ENCODE data around the gene JARID2.

JARID2 gene

GRCh38 chr6:15509335-15509933 lies 263.6 kb downstream of the JARID2 start:
- DNase-seq (ENCODE audit: low read depth), result no peak

GRCh38 chr6:15510121-15510520 lies 264.3 kb downstream of the JARID2 start:
- DNase-seq (ENCODE audit: low read depth), result no peak

GRCh38 chr6:15510536-15511247 lies 264.8 kb downstream of the JARID2 start:
- DNase-seq (ENCODE audit: low read depth), result no peak

DNA sequence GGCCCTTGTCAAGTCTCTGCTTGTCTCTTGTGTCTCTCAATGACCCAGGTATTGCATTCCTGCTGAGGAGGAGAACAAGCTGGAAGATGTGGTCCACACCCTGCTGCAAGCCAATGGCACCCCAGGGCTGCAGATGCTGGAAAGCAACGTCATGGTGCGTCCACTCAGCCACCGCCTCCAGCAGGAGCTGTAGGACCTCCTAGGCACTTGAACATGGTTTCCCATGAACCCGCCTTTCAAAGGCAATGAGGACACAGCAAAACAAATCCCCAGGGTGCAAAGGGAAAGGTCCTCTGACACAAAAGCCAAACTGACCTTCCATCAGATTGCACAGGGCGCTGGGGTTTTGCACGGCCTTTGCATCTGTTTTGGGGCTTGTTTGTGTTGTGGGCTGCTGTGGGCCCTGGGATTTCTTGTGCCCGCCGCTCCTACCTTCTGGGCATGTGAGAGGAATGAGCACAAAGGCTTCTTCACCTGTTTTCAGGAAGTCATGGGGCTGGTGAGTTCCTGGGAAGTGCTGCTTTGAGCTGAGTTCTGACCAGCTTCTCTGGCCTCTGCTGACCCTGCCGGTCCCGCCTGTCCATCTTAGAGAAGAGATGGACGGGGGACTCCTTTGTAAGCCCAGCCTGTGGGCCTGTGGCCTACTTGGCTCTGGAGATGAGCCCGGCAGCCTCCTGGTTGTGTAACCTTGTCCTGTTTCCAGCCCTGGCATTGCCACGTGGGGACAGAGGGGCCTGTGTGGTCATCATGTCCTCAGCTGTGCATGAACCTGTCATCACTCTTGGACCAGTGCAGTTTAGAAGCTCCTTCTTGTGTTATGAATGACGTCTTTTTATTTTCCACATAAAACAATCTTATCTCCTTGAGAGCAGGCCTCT lies 265.6 kb downstream of the JARID2 start:
- DNase-seq (ENCODE audit: low read depth), result no peak

DNA sequence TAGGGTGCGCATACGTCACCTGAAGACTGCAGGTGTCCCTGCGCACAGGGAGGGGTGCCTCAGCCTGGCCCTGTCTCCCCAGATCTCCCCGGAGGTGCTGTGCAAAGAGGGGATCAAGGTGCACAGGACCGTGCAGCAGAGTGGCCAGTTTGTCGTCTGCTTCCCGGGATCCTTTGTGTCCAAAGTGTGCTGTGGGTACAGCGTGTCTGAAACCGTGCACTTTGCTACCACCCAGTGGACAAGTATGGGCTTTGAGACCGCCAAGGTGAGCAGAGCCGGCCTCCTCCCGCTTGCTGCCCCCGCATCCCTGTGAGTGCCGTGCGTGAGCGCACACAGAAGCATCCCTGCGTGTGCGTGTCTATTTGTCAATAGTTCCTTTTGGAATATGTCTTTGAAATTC lies 266.3 kb downstream of the JARID2 start:
- DNase-seq (ENCODE audit: low read depth), result no peak

- no peak for DNase-seq (ENCODE audit: low read depth)
These were observed 266.9 kb downstream of the JARID2 start for GRCh38 chr6:15512721-15513120.

DNA sequence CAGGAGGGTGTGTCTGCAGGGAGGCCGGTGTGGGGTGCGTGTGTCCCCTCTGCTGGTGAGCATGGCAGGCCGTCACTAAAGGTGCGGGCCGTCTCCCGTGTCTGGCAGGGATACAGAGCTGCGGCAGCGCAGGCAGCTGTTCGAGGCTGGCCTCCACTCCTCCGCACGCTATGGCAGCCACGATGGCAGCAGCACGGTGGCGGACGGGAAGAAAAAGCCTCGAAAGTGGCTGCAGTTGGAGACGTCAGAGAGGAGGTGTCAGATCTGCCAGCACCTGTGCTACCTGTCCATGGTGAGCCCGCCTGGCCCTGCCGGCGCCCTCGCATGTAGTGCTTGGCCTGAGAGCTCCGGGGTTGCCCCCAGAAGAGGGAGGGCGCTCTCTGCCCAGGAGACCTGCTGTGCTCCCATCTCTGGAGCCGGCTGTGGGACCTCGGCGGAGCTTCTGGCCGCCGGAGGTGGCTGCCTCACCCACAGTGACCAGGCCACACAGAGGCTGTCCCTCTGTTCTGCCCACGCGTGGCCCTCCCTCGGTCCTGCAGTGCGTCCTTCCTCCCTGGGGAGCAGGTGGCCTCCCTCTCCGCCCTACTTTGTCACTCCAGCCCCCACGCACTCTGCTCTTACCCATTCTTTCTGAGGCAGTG lies 267.4 kb downstream of the JARID2 start:
- DNase-seq (ENCODE audit: low read depth), result no peak

GRCh38 chr6:15513801-15514711 lies 268.2 kb downstream of the JARID2 start:
- no peak for DNase-seq (ENCODE audit: low read depth)

GRCh38 chr6:15515226-15515625 lies 269.4 kb downstream of the JARID2 start:
- no peak for DNase-seq (ENCODE audit: low read depth)

DNA sequence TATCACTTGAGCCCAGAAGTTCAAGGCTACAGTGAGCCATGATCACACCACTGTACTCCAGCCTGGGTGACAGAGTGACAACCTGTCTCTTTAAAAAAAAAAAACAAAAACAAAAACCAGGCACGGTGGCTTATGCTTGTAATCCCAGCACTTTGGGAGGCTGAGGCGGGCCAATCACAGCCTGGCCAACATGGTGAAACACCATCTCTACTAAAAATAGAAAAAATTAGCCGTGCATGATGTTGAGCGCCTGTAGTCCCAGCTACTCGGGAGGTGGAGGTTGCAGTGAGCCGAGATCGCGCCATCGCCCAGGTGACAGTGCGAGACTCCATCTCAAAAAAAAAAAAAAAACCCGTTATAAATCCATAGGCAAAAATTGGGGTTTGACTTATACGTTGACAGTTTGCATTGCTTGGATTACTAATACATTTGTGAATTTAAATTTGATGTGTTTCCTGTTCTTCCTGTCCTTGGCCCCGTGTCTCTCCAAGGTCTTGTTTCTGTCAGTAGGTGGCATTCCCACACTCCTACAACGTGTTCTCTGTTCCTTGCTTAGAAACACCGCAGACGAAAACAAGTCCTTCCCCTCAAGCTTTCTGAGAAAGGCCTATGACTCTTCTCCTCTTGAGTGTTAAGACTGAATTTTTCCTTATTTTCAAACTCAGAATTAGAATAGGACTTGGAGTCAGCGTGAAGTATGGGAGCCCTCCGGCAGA lies 269.9 kb downstream of the JARID2 start:
- no peak for DNase-seq (ENCODE audit: low read depth)

GRCh38 chr6:15516378-15516777 lies 270.5 kb downstream of the JARID2 start:
- DNase-seq (ENCODE audit: low read depth), result no peak

GRCh38 chr6:15516923-15517560 lies 271.2 kb downstream of the JARID2 start:
- DNase-seq (ENCODE audit: low read depth), result no peak

GRCh38 chr6:15517600-15517999 lies 271.7 kb downstream of the JARID2 start:
- no peak for DNase-seq (ENCODE audit: low read depth)

DNA sequence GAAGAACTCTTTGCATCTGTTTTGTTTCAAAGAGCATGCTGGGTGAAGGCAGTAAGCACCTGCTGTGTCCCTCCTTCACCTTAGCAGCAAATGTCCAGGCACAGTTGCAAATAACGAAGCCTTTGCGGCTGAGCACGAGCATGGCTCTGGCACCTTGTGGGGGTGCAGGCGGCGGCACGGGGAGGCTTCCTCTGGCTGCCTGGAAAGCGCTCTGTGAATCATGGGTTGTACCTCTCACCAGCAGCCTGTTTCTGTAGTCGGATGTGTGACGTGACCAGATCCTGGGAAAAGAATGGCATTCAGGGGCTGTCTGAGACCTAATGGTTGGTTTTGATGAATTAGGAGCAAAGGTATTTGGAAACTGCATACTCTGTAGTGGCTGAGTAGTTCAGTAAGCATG lies 272.2 kb downstream of the JARID2 start:
- DNase-seq (ENCODE audit: low read depth), result no peak

DNA sequence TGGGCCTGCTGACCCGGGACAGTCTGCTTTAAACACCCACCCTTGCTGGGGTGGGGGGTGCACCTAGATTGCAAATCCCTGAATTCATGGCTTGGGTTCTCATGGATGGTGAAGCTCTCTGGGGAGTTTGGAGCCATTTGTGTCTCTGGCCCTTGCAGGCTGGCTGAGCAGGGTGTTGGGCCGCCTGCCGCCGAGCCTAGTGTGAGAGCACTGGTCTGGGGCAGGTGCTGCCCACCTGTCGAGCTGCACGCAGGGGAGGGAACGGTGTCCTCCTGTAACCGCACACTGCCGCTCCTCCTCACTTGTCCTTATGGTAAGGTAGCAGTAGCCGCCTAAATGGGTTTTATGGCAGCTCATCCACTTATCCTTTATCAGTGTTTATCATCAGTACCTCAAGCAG lies 273.0 kb downstream of the JARID2 start:
- DNase-seq (ENCODE audit: low read depth), result no peak

GRCh38 chr6:15519681-15520080 lies 273.8 kb downstream of the JARID2 start:
- no peak for DNase-seq (ENCODE audit: low read depth)

GRCh38 chr6:15520626-15521203 lies 274.8 kb downstream of the JARID2 start:
- DNase-seq (ENCODE audit: low read depth), result no peak

GRCh38 chr6:15521582-15521981 lies 275.7 kb downstream of the JARID2 start:
- no peak for DNase-seq (ENCODE audit: low read depth)

DNA sequence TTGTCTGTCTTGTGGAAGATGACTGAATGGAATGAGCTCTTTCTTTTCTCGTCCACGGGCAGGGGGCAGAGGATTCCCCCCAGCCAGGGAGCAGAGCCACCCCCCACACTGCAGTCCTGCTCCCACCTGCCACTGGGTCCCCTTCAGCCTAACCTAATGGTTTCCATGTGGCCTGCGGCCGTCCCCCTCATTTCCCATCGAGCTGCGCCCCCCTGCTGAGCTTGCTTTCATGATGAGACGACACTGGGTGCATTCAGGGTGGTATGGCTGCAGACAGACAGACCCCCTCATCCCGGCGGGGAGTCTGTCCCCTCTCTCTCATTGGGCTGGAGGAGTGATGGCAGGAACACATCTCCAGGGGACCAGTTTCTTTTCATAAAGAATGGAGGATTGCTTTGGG lies 276.2 kb downstream of the JARID2 start:
- DNase-seq (ENCODE audit: low read depth), result no peak

- DNase-seq (ENCODE audit: low read depth), result no peak
These were observed 276.6 kb downstream of the JARID2 start for GRCh38 chr6:15522427-15522826.
